ENCODE data around the gene CNDP2.

CNDP2 gene

DNA sequence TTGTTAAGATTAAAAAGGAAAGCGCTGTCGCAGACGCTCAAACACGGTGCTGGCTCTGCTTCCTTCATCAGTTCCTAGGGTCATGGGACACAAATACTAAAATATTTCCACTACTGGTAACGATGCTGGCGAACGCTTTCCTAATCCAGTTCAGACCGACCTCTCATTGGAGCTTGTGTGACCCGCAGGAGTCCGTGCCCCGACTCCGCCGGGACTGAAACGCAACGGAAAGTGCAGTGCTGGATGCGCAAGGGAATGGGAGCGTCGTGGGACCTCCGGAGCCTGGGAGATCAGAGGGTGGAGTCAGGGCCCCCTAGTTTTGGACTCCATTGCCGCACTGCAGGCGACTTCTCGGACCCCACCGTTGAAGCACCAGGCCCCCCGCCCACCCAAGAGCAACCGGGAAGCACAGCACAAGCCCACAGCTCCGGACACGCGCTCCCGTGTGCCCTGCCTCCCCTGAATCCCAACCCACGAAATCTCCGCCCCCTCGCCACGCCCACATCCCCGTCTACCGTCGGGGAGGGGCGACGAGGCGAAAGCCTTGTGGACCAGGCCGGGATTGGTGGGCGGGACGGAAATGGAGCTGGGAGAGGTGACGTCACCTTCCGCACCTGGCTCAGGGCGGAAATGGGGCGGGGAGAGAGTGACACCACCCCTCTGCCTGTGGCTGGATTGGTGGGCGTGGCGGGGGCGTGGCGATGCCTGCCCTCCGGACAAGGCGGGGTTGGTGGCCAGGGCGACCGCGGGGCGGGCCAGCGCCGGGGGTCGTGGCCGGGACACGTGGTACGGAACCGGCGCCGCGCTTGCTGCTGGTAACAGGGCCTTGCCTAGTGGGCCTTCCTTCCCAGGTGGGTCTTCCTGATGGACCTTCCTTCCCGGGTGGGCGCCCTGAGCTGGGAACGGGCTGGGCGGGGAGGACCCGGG, at the start of gene CNDP2:
Gene CNDP2 (plus strand): TSS at position 783 of the 927 bp plus-strand sequence. CDS start 3,611 bp downstream, outside the sequence.
- DNase-seq (ENCODE audit: low read depth): peak; percentile 98

DNA sequence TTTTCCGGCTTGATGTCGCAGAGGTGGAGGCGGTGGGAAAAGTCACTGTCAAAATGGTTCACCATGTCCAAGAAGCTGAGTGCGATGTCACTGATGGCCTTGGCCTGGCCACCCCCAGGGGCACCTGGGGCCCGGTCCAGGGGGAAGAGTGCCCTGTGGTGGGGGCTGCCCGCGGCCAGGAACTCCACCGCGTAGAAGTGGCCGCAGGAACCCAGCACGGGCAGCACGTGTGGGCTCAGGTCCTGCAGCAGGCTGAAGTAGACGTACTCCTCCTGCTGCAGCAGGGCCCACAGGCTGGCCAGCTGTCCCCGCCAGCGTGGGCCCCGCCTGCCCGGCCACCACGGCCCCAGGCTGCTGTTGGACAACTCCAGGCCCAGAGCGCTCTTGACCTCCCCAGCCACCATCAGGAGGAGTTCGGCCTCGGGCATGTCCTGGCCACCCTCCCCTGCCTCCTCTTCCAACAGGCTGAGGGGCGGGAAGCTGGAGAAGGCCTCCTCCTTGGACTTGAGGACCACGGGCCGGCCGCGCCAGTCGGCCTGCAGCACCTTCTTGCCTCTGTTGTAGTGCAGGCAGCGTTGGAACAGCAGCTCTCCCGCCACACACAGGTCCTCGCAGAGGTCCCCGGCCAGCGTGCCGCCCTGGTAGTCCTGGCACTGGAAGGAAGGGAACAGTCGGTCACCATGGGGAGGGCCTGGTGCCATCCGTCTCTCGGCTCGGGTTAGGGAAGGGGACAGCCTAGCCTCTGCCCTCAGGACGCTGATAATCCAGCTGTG, 49.3 kb upstream of the CNDP2 start:
- DNase-seq (ENCODE audit: low read depth): no peak

DNA sequence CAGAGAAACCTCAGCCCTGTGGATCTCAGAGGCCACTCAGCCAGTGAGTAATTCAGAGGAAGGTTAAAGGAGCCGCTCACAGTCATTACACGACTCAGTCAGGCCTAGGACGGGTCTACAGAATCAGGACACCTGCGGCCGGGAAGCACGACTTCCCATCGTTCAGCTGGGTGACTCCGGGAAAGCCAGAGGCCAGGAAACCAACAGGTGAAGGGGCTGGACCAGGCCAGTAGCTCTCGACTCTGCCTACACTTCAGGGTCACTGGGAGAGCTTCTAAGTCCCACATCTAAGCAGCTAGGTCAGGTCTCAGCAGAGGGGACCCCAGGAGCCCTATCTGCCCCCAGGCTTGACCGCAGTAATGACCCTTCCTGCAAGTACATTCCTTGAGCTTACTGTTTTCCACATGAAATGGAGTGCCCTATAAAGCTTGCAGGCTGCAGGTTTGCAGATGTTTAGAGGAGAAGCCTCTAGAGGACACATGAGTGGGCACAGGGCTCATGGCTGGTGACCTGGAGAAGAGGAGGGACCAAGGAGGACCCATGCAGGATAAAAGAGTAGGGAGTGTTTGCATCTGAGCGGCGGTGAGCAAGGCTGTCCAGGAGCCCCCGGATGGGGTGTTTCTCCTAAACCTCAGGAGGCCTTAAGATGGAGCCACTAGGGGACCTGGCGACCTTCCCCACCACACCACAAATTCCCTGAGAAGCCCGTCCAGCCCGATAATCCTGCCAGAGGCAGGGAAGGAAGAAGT, 48.6 kb upstream of the CNDP2 start:
- no peak for DNase-seq (ENCODE audit: low read depth)

DNA sequence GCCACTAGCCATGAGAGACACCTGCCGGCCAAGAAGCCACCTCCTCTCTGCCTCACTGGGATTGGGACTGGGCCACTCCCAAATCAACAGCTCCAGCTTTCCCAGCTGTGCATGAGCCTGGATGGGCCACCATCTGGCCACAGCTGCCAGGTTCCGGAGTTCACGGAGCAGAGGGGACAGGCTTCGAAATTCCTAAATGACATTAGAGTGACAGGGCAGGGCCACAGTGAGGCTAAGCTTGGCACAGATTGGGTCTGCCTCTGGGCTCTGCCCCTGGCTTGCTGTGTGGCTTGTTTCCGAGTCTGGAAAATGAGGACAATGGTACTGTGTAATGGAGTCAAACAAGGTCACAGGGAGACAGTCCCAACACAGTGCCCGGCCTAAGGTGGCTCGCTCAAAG, 45.5 kb upstream of the CNDP2 start:
- no peak for DNase-seq (ENCODE audit: low read depth)

DNA sequence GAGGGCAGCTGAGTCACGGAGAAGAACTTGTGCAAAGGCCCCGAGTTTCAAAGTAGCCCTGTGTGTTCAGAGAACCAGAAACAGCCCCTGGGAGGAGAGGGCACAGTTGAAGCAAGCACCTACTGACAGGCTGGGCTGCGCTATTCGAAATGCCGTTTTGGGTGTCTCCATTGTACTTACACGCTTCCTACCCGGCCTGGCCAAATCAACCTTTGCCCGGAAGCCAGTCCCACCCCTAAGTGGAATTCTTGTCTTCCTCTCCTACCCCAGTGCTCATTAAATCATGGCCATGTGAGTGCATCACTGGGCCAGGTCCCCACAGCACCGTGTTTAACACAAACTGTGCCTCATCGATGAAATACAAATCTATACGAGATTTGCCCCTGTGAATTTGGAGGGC, 45.0 kb upstream of the CNDP2 start:
- no peak for DNase-seq (ENCODE audit: low read depth)

DNA sequence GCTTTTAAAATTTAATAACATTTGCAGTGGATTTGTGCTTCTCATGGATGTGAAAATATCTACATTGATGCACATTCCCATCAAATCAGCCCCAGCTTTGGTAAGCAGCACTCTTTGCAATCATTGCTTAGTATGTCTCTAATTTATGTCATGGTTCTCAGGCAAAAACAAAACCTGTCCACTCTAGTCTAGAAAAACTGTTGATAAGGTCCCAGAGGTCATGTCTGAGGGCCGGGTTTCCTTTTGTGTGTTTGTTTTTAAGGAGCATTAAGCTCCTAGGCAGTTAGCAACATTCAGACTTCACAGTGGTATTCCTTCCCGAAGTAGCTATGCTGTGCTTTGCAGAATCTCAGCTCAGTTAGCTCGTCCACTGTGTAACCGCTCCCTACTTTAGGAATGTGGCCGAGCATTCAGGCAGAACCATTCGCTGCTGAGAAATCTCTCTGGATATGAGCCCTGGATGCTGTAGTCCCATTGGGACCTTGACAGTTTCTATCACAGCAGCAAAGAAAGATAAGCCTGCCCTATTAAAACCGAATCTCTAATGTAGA, 43.1 kb upstream of the CNDP2 start:
- DNase-seq (ENCODE audit: low read depth): no peak

DNA sequence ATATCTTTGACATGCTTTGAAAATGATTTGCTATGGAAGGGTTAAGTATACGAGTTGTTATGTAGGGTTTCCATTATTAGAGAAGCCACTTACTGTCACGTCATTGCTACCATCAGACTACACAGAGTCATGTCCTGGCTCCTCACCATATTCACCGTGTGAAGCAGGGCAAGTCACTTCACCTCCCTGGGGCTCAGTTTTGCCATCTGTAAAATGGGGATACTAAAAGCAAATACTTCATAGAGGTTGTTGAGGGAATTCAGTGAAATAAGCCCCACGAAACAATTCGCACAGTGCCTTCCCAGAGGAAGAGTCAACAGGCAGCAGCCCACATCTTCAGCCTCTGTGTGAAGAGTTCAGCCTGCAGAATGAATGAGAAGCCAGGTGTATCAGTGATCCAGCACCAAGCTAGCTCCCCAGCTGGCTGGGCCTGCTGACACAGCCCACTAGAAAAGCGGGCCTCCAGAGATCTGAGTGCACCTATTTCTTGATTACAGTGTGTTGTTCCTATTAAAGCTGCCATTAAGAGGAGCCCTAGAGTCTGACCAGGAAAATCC, 42.4 kb upstream of the CNDP2 start:
- DNase-seq (ENCODE audit: low read depth): no peak

DNA sequence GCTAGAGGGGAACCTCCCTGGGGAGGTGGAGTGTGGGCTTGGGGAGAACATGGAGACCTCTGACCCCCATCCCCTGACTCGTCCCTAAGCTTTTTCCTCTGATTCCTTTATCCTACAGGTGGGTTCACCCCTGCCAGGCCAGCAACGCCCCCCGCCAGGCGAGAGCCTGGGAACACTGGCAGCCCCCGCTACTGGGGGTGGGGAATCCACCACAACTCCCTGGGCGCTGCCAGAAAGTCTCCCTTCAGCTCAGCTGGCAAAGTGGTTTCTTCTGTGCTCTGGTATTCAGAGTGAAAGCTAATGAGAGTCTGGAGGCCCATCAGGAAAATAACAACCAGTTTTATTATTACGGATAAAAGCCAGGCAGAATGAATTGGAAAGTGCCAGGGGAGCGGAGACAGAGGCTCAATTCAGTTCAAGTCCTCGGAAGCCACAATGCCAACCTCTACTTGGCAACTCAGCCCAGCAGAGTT, 41.8 kb upstream of the CNDP2 start:
- DNase-seq (ENCODE audit: low read depth): no peak

DNA sequence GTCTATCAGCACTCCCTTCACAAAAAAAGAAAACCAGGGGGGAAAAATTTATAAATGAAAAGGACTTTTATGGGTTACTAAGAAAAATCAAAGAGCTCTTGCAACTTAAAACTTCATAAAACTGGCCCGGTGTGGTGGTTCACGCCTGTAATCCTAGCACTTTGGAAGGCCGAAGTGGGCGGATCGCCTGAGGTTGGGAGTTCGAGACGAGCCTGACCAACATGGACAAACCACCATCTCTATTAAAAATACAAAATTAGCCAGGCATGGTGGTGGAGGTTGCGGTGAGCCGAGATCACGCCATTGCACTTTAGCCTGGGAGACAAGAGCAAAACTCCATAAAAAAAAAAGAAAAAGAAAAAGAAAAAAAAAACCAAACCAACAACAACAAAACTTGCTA, 40.8 kb upstream of the CNDP2 start:
- no peak for DNase-seq (ENCODE audit: low read depth)

DNA sequence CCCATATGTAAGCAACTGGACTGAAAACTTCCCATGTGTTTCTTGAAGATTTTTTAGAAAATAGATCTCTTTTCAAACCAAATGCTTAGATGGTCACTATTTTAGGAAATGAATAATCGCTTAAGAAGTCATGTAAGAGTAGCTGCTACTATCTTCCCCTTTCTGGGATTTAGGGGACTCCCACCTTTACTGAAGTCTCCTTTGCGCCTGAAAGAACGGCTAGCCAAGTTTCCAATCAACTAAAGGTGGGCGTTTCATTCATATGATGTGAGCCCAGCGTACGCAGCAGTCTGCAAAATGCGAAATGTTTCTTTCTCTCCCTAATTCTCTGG, 40.2 kb upstream of the CNDP2 start:
- DNase-seq (ENCODE audit: low read depth): no peak

DNA sequence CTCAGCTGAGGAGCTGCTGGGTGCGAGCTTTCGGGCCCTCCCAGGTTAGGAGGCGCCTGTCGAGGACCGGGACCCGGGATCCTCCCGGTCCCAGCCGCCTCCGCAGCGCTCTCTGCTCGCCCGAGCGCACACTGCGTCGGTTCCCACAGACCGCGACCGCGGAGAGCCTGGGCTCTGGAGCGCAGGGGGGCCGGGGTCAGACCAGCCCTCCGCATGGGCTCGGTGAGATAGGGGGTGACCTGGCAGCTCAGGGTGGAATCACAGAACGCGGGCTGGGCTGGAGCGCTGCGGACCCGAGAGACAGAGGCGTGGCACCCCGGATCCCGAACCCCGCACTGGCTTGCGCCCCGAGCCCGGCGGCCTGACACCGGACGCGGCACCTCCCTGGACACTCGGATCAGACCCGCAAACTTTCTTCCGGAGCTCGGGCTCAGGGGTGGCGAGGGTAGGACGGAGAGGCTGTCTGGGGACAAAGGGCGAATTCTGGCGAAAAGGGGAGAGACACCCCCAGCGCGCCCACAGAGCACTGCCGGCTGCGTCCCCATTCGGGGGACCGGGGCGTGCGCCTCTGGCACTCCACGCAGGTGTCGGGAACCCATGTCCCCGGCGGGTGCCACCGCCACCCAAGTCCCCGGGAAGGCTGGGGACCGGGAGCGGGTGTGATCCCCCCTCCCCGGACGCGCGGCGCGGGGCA, 39.7 kb upstream of the CNDP2 start:
- no peak for DNase-seq (ENCODE audit: low read depth)

DNA sequence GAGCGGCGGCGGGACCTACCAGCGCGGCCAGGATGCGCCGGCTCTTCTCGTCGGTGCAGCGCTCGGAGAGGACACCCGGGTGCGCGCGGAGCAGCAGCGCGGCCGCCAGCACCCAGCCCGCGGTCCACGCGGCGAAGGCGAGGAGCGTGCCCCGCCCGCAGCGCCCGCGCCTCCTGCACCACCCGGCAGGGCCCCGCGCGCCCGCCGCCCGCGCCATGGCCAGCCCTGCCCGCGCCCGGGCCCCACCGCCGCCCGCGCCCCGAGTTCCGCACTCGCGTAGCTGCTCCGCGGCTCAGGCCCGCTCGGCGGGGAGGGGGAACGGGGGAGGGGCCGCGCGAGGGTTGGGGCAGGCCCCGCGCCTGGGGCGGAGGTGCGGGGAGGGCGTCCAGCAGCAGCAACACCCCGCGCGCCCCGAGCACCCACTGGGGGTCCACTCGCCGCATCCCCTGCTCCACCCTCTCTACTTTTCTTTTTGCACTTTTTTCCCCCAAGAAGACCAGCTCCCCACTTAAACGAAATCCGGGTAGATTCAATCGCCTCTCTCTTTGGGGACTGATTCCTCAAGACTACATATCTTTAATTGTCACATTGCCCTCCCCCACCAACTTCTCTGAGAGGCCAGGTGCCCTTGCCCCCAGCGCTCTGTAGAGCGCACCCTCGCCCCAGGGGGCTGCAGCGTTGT, 39.0 kb upstream of the CNDP2 start, which contains the start of gene DIPK1C:
Gene DIPK1C (minus strand): TSS at position 266 of the 682 bp plus-strand sequence. CDS start 49 bp downstream, at position 217.
- DNase-seq (ENCODE audit: low read depth): no peak

DNA sequence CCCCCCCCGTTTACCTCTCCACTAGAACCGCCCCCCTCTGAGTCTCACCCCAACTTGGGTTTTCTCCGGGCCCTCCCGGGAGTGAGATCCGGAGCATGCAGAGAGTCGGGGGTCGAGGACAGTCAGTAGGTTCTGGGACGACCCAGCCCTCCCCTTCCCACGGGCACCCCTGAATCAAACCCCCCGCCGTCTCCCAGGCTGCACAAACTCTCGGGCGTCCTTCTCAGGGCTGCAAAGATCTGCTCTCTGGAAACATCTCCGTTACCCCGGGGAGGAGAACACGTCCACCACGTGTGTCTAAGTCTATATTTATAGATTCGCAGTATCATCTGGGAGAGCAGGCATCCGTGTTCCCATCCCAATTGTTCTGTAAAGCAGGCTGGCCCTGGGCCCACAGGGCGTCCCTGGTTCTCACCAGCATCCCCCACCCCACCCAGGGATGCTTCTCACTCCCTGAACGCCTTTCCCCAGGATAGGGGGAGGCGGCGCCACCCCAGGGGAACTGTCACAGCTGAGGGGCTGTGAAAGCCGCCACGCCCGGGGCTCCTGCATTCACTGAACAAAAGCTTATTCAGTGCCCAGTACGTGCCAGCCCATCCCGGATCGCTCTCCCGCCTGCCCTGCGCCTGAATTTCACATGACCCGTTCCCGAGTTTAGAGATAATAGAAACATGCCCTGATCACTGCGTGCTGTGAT, 38.3 kb upstream of the CNDP2 start:
- DNase-seq (ENCODE audit: low read depth): no peak

DNA sequence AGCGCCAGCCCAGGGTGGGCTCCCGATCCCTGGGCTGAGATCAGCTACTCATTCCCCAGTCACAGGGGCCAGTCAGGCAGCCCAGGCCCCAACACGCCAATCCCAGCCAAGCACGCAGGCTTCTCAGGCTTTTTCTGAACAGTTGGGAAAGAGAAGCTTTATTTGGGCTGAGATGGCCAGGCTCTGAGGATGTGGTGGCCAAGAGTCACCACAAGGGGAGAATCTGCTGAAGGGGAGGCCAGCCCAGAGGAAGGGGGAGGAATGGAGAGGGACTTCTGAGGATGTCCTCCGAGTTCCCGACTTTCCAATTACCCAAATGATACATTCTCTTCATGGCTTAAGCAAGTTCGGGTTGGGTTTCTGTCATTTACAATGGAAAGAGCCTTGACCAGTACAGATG, 36.3 kb upstream of the CNDP2 start:
- no peak for DNase-seq (ENCODE audit: low read depth)

DNA sequence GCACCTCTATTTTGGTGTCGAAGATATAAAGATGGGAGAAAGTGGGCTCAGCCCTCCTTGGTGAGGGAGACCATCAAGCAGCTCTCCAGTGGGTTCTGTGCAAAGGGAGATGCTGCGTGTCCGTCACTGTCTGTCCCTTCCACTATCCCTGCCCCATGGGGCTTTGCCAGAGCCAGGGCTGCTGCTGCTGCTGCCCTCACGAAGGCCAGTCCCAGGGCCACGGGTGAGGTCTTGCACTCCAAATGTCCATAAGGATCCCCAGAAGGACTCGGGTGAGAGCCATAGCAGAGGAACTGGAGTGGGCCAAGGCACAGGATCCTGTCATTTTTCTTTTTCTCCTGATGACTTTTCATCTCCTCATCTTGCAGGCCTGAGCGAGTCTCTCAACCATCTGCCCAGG, 35.3 kb upstream of the CNDP2 start:
- DNase-seq (ENCODE audit: low read depth): no peak

DNA sequence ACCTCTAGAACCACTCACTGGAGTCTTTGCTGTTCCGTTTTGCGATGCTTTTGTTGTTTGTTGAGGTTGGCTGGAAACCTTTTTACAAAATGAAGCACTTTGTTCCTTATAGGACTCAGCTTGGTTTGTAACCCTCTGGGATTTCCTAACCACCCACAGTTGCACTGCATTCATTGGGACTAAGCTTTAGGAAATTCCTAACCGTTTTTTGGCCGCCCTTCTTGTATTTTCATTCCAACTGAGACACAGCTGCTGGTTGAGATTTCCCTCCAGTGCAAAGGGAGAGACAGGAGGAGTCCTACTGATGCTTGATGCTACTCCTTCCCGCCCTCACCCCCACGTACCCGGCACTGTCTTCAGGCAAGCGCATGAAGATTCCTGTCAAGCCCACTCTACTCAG, 32.9 kb upstream of the CNDP2 start:
- DNase-seq (ENCODE audit: low read depth): no peak

DNA sequence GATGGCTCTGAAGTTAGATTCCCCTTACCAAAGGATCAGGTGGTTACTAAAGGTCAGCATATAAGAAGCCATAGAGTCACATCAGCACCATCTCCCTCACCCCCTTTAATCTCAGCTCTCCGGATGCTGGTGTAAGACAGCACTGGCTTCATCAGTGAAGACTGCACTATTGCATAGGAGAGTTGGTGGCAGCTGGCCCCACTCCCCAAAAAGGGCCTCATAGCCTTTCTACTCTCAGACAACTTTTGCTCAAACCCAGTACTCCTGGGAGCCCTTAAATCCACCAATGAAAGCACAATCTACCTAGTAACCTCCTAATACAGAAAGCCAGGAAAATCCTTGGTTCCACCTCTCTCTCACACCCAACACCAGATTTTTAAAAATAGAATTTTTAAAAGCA, 32.2 kb upstream of the CNDP2 start:
- no peak for DNase-seq (ENCODE audit: low read depth)

DNA sequence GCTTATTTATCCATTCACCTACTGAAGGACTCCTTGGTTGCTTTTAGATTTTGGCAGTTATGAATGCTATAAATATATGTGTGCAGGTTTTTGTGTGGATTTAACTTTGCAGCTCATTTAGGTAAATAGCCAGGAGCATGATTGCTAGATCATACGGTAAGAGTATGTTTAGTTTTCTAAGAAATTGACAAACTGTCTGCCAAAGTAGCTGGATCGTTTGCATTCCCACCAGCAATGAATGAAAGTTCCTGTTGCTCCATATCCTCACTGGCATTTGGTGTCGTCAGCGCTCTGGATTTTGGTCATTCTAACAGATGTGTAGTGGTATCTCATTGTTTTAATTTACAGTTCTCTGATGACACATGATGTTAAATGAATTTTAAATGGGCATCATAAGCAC, 30.4 kb upstream of the CNDP2 start:
- DNase-seq (ENCODE audit: low read depth): no peak

DNA sequence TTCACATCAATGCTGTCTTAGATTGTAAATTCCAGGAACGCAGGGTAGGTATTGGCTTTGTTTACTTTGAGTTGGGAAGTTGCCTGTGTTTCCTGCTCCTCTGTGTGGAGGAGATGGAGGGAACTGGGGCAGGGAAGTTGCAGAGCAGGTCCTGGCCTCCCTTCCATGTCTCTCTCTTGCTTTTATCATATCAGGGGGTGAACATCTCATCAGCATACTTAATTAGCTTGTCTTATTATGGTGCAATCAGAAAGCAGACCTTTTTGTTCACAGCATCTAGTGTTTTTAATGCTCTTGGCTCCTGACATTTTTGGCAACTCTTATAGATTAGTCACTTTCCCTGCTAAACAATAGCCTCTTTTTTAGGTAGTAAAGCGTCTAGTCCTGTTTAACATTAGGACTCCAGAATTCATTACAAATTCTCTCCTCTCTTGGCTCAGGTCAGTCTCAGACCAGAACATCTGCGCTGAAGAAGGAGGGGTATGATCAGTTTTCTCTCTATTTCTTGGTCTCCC, 27.6 kb upstream of the CNDP2 start:
- no peak for DNase-seq (ENCODE audit: low read depth)

DNA sequence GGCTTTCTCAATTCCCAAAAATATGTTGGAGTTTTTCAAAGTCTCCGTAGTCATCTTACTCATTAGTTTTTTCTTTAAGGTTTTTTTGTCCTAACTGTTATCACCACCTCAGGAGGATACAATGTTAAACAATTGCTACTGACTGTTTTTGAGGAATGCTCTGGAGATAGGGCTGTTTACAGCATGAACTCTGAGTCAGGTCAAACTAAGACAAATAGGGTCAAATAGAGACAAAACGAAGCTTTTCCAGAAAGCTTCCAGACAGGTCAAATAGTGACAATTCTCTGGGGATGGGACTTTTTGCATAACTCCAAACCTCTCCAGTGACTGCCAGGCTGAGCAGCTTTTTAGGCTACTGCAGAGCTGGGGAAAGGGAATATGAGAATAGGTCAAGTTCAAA, 23.9 kb upstream of the CNDP2 start:
- no peak for DNase-seq (ENCODE audit: low read depth)
